CD14-positive monocyte (primary cell): ENCODE measurements around the gene CDK17. TPM values are rescaled to one million over a fixed set of nuclear protein-coding genes. Genes with fewer than 3 reads are reported as not detected.

Experiments used
- DNase-seq, 3 donors: peaks; one replicate each; pipeline ENCODE4 v3.0.0-alpha.2; 2011 to 2022
- H2AFZ ChIP-seq: 2 replicates; pipeline ENCODE4 v1.6.0; 2012; ENCODE audit warnings: mild to moderate bottlenecking, low read depth, low read length, inconsistent platforms; ENCODE audit not compliant: insufficient read depth, poor library complexity, severe bottlenecking
- H3K27ac ChIP-seq, 2 donors: 1 replicate in 1 of 2; 2 replicates in 1 of 2; pipeline ENCODE4 v1.5.1; 2012 to 2013; ENCODE audit warnings: low read length in 2 of 2, control low read depth in 1 of 2, inconsistent platforms in 1 of 2, low read depth in 1 of 2, mild to moderate bottlenecking in 1 of 2
- H3K27me3 ChIP-seq, 2 donors: one replicate each; pipeline versions ENCODE4 v1.6.0 to v1.6.1; 2011 to 2013; ENCODE audit warnings: low read length in 2 of 2; ENCODE audit not compliant: control insufficient read depth in 2 of 2, insufficient read depth in 2 of 2
- H3K36me3 ChIP-seq, 2 donors: replicated peaks in 1 of 2; 1 replicate in 1 of 2; 2 replicates in 1 of 2; pipeline versions ENCODE4 v1.5.1 to v1.6.1; 2012 to 2013; ENCODE audit warnings: low read length in 2 of 2, control low read depth in 1 of 2, inconsistent platforms in 1 of 2, mild to moderate bottlenecking in 1 of 2; ENCODE audit not compliant: insufficient read depth in 2 of 2, control insufficient read depth in 1 of 2
- H3K4me1 ChIP-seq, 2 donors: 1 replicate in 1 of 2; 2 replicates in 1 of 2; pipeline versions ENCODE4 v1.5.1 to v1.6.1; 2012 to 2013; ENCODE audit warnings: low read length in 2 of 2, control low read depth in 1 of 2, inconsistent platforms in 1 of 2, mild to moderate bottlenecking in 1 of 2, moderate library complexity in 1 of 2; ENCODE audit not compliant: insufficient read depth in 2 of 2, control insufficient read depth in 1 of 2
- H3K4me2 ChIP-seq: replicated peaks from 2 replicates; pipeline ENCODE3; 2012; ENCODE audit warnings: low read length, moderate library complexity, mild to moderate bottlenecking; ENCODE audit not compliant: poor library complexity, severe bottlenecking; ENCODE audit errors: extremely low read depth
- H3K4me3 ChIP-seq, 3 experiments: fragments of 200-600 bp in 1 of 3; sonication (generic) in 1 of 3; replicated peaks in 1 of 3; 1 replicate in 2 of 3; 2 replicates in 1 of 3; pipeline ENCODE4 v1.5.1; 2011 to 2013; ENCODE audit warnings: low read length in 3 of 3, mild to moderate bottlenecking in 3 of 3, control low read depth in 2 of 3, low read depth in 2 of 3, inconsistent platforms in 1 of 3, moderate library complexity in 1 of 3
- H3K79me2 ChIP-seq: 2 replicates; pipeline ENCODE4 v1.6.0; 2012; ENCODE audit warnings: mild to moderate bottlenecking, control low read depth, inconsistent platforms, low read length, moderate library complexity; ENCODE audit not compliant: insufficient read depth
- H3K9ac ChIP-seq: 2 replicates; pipeline ENCODE4 v1.6.0; 2017; ENCODE audit warnings: low read length, mild to moderate bottlenecking; ENCODE audit not compliant: insufficient read depth, poor library complexity, severe bottlenecking
- H3K9me3 ChIP-seq, 2 donors: replicated peaks in 1 of 2; 1 replicate in 1 of 2; 2 replicates in 1 of 2; pipeline versions ENCODE4 v1.5.1 to v1.6.1; 2012 to 2013; ENCODE audit warnings: low read length in 2 of 2, control low read depth in 1 of 2; ENCODE audit not compliant: control insufficient read depth in 1 of 2, insufficient read depth in 1 of 2
- H4K20me1 ChIP-seq: 2 replicates; pipeline ENCODE4 v1.6.0; 2012; ENCODE audit warnings: mild to moderate bottlenecking, low read length, control low read depth, moderate library complexity; ENCODE audit not compliant: insufficient read depth
- H3K27ac Mint-ChIP-seq, 7 donors: one replicate each; pipeline ENCODE4 v1.8.0; 2020; ENCODE audit warnings: mild to moderate bottlenecking in 7 of 7, mixed read lengths in 7 of 7, moderate library complexity in 6 of 7, inconsistent platforms in 2 of 7
- H3K27me3 Mint-ChIP-seq, 3 donors: one replicate each; pipeline ENCODE4 v1.8.0; 2021 to 2022; ENCODE audit warnings: low read depth in 3 of 3, mild to moderate bottlenecking in 3 of 3, mixed read lengths in 3 of 3, moderate library complexity in 3 of 3, inconsistent platforms in 1 of 3
- H3K36me3 Mint-ChIP-seq, 2 donors: one replicate each; pipeline ENCODE4 v1.8.0; 2020; ENCODE audit warnings: mixed read lengths in 2 of 2, inconsistent platforms in 1 of 2, mild to moderate bottlenecking in 1 of 2
- H3K4me1 Mint-ChIP-seq: one replicate; pipeline ENCODE4 v1.8.0; 2020; ENCODE audit warnings: mild to moderate bottlenecking, mixed read lengths
- H3K4me3 Mint-ChIP-seq, 2 donors: one replicate each; pipeline ENCODE4 v1.8.0; 2020; ENCODE audit warnings: mild to moderate bottlenecking in 2 of 2, mixed read lengths in 2 of 2, moderate library complexity in 1 of 2
- H3K9me3 Mint-ChIP-seq, 7 donors: one replicate each; pipeline ENCODE4 v1.8.0; 2020 to 2022; ENCODE audit warnings: mixed read lengths in 7 of 7, mild to moderate bottlenecking in 6 of 7, moderate library complexity in 6 of 7, inconsistent platforms in 2 of 7
- CTCF ChIP-seq: fragments of 200-600 bp; IDR thresholded peaks from one replicate; pipeline ENCODE4 v1.8.0; 2022; ENCODE audit warnings: antibody characterized with exemption, mild to moderate bottlenecking
- WGBS: methylation state at CpG from one replicate; pipeline ENCODE4 v1.1.5; 2013; ENCODE audit warnings: missing lambda C conversion rate; ENCODE audit not compliant: insufficient coverage; 5-methylcytosine and 5-hydroxymethylcytosine counted together
- intact Hi-C, 2 donors: fragments of 100-400 bp; cut with micrococcal nuclease; formaldehyde crosslinking; loops; one replicate each; pipeline versions ENCODE4 v1.15.0 to v1.15.1; 2023
- polyA plus RNA-seq, 3 donors: library from polyadenylated mRNA; depleted of rRNA in 1 of 3; unstranded in 2 of 3; stranded (reverse) in 1 of 3; fragments of 300-500 nt in 2 of 3; fragments of >200 nt in 1 of 3; fragmentation: Illumina TruSeq in 2 of 3; gene quantifications; 1 replicate in 2 of 3; 2 replicates in 1 of 3; pipeline ENCODE4 v1.2.3, GENCODE V29; 2012 to 2021

The CDK17 gene
- polyA plus RNA-seq, 3 donors: 3.6 to 6.9 (median 6.4) TPM

GRCh38 chr12:96366381-96366654 lies 33.9 kb downstream of the CDK17 start:
- no peak overlapping the region for H3K4me2 ChIP-seq
- no CpG with 5 or more reads among the region's 2 CpGs for WGBS
- H3K9me3 ChIP-seq: no peaks in the 10 kb centered on the region
- H3K4me1 ChIP-seq: peaks cover 7 to 12% of the 10 kb centered on the region in 2 donors
- TF ChIP-seq CTCF: no peak
- H2AFZ ChIP-seq: no peak overlapping the region
- Mint-ChIP-seq H3K9me3 (no peaks in the 10 kb centered on the region), H3K36me3 (peaks cover 0 to 2% of the 10 kb centered on the region in 2 donors), H3K27ac (no peak overlapping the region), H3K4me3 (no peak overlapping the region), H3K27me3 (no peaks in the 10 kb centered on the region), H3K4me1 (peaks cover 22% of the 10 kb centered on the region)
- H3K27me3 ChIP-seq: no peaks in the 10 kb centered on the region
- peaks cover 99% of the 10 kb centered on the region for H4K20me1 ChIP-seq
- H3K79me2 ChIP-seq: peaks cover 93% of the 10 kb centered on the region
- DNase-seq: no peak
- H3K4me3 ChIP-seq: no peak overlapping the region
- no peak overlapping the region for H3K9ac ChIP-seq
- no peaks in the 10 kb centered on the region for H3K36me3 ChIP-seq
- intact Hi-C loops: no loop called here
- no peak overlapping the region for H3K27ac ChIP-seq

- H3K4me1 Mint-ChIP-seq: peaks cover 28% of the 10 kb centered on the region
- intact Hi-C loops: no loop called here
- H3K36me3 Mint-ChIP-seq: no peaks in the 10 kb centered on the region
- no peak overlapping the region for H2AFZ ChIP-seq
- no peaks in the 10 kb centered on the region for H3K27me3 Mint-ChIP-seq
- H3K4me3 Mint-ChIP-seq: no peak overlapping the region
- peaks cover 99% of the 10 kb centered on the region for H4K20me1 ChIP-seq
- H3K27ac ChIP-seq: no peak overlapping the region
- H3K9ac ChIP-seq: no peak overlapping the region
- no peaks in the 10 kb centered on the region for H3K36me3 ChIP-seq
- no peaks in the 10 kb centered on the region for H3K9me3 ChIP-seq
- H3K79me2 ChIP-seq: peaks cover 93% of the 10 kb centered on the region
- no peaks in the 10 kb centered on the region for H3K27me3 ChIP-seq
- no CpG with 5 or more reads among the region's 2 CpGs for WGBS
- H3K9me3 Mint-ChIP-seq: no peaks in the 10 kb centered on the region
- no peak overlapping the region for H3K27ac Mint-ChIP-seq
- DNase-seq: no peak
- H3K4me3 ChIP-seq: no peak overlapping the region
- no peak for TF ChIP-seq CTCF
- no peak overlapping the region for H3K4me2 ChIP-seq
- peaks cover 10 to 12% of the 10 kb centered on the region in 2 donors for H3K4me1 ChIP-seq
These were observed 34.4 kb downstream of the CDK17 start for GRCh38 chr12:96365604-96366380.
